Endothelial cell of umbilical vein (primary cell): Measurements from ENCODE around the gene WNT9A. TPM values are rescaled to one million over a fixed set of nuclear protein-coding genes. Genes with fewer than 3 reads are reported as not detected.

Experiments
- BruUV-seq: library from RNA; stranded (reverse); fragments of 400-500 nt; replicated peaks from 2 replicates; lab custom pipeline; 2021; lab: Mats Ljungman, UMichigan
- CTCF ChIA-PET: fragments of 300-600, 350-600 bp; sonication (Branson Sonifier 250); formaldehyde crosslinking; loops from one replicate; lab custom pipeline; 2021; ENCODE audit warnings: antibody characterized with exemption, inconsistent platforms; lab: Charles Lee
- POLR2A ChIA-PET: fragments of 300-600, 350-600 bp; sonication (Branson Sonifier 250); formaldehyde crosslinking; loops from one replicate; lab custom pipeline; 2021; ENCODE audit warnings: antibody characterized with exemption, inconsistent platforms; lab: Charles Lee
- DNase-seq: peaks from one replicate; pipeline ENCODE4 v3.0.0-alpha.2; 2011; ENCODE audit warnings: low read depth, low spot score
- FAIRE-seq: peaks from 2 replicates; lab custom pipeline; 2011; peaks lifted over from hg19 to GRCh38; lab: Jason Lieb, UNC
- H2AFZ ChIP-seq: 2 replicates; pipeline ENCODE4 v1.6.0; 2012; ENCODE audit warnings: low read depth, low read length, control low read depth, inconsistent platforms
- H3K27ac ChIP-seq: 2 replicates; pipeline ENCODE4 v1.5.1; 2011; ENCODE audit warnings: low read depth, mild to moderate bottlenecking, control low read depth, low read length, moderate library complexity; ENCODE audit not compliant: insufficient read depth
- H3K27me3 ChIP-seq, 2 experiments: 2 replicates each; pipeline versions ENCODE4 v1.6.0 to v1.6.1; 2011; ENCODE audit warnings: low read length in 2 of 2, mixed read lengths in 1 of 2; ENCODE audit not compliant: control insufficient read depth in 2 of 2, insufficient read depth in 2 of 2
- H3K36me3 ChIP-seq, 2 experiments: 2 replicates in 1 of 2; 3 replicates in 1 of 2; pipeline ENCODE4 v1.5.1; 2011; ENCODE audit warnings: low read length in 2 of 2, mild to moderate bottlenecking in 1 of 2, moderate library complexity in 1 of 2; ENCODE audit not compliant: control insufficient read depth in 2 of 2, insufficient read depth in 2 of 2; ENCODE audit errors: extremely low read depth in 1 of 2
- H3K4me1 ChIP-seq: 3 replicates; pipeline ENCODE4 v1.5.1; 2011; ENCODE audit warnings: mild to moderate bottlenecking, low read length; ENCODE audit not compliant: control insufficient read depth, insufficient read depth; ENCODE audit errors: extremely low read depth
- H3K4me2 ChIP-seq: 2 replicates; pipeline ENCODE4 v1.6.1; 2011; ENCODE audit warnings: low read length, control low read depth, mixed read lengths; ENCODE audit not compliant: insufficient read depth
- H3K4me3 ChIP-seq, 3 experiments: fragments of 200-600 bp in 1 of 3; sonication (generic), shearing (Covaris generic) in 1 of 3; replicated peaks in 1 of 3; 2 replicates each; pipeline ENCODE4 v1.5.1; 2011 to 2016; ENCODE audit warnings: control low read depth in 3 of 3, low read length in 3 of 3, mild to moderate bottlenecking in 2 of 3, inconsistent platforms in 1 of 3, low read depth in 1 of 3, moderate library complexity in 1 of 3; ENCODE audit not compliant: insufficient read depth in 1 of 3
- H3K79me2 ChIP-seq: 2 replicates; pipeline ENCODE4 v1.6.0; 2012; ENCODE audit warnings: low read length, inconsistent platforms; ENCODE audit not compliant: control insufficient read depth, insufficient read depth
- H3K9ac ChIP-seq: replicated peaks from 2 replicates; pipeline ENCODE3; 2011; ENCODE audit warnings: low read length, control low read depth; ENCODE audit not compliant: insufficient read depth; ENCODE audit errors: extremely low read depth
- H3K9me1 ChIP-seq: replicated peaks from 3 replicates; pipeline ENCODE4 v1.6.0; 2011; ENCODE audit warnings: mild to moderate bottlenecking, low read length; ENCODE audit not compliant: control insufficient read depth, insufficient read depth; ENCODE audit errors: extremely low read depth
- H3K9me3 ChIP-seq: replicated peaks from 2 replicates; pipeline ENCODE4 v1.5.1; 2012; ENCODE audit warnings: low read length, inconsistent platforms; ENCODE audit not compliant: control insufficient read depth, insufficient read depth
- H4K20me1 ChIP-seq: replicated peaks from 2 replicates; pipeline ENCODE3; 2011; ENCODE audit warnings: mild to moderate bottlenecking, low read length; ENCODE audit not compliant: control insufficient read depth, insufficient read depth; ENCODE audit errors: extremely low read depth
- EZH2 ChIP-seq: IDR thresholded peaks from 2 replicates; pipeline ENCODE4 v1.6.1; 2012; ENCODE audit warnings: borderline replicate concordance, low read depth, mild to moderate bottlenecking, moderate library complexity, low read length, inconsistent platforms; ENCODE audit not compliant: severe bottlenecking
- FOS ChIP-seq: IDR thresholded peaks from 2 replicates; pipeline ENCODE4 v1.6.1; 2011; ENCODE audit warnings: mild to moderate bottlenecking, low read length, moderate library complexity, borderline replicate concordance; ENCODE audit not compliant: insufficient read depth
- GATA2 ChIP-seq: IDR thresholded peaks from 2 replicates; pipeline ENCODE4 v1.7.0; 2011; ENCODE audit warnings: low read depth, mild to moderate bottlenecking, moderate library complexity, mixed read lengths, low read length; ENCODE audit not compliant: insufficient read length, insufficient read depth
- MAX ChIP-seq: IDR thresholded peaks from 2 replicates; pipeline ENCODE4 v1.6.1; 2011; ENCODE audit not compliant: insufficient read depth, insufficient read length
- MYC ChIP-seq: IDR thresholded peaks from one replicate; pipeline ENCODE4 v1.6.1; 2011; ENCODE audit warnings: mild to moderate bottlenecking, low read depth, low read length
- POLR2A ChIP-seq: IDR thresholded peaks from 2 replicates; pipeline ENCODE4 v1.6.1; 2012; ENCODE audit warnings: low read depth, mild to moderate bottlenecking, control low read depth, low read length
- dilution Hi-C: fragments of 300-500 bp; cut with MboI; formaldehyde crosslinking; loops from one replicate; pipeline ENCODE4 v1.15.0; 2019; ENCODE audit warnings: low sequenced_read_pairs; ENCODE audit not compliant: extremely low pct_ligation_motif_present
- intact Hi-C: fragments of 100-400 bp; cut with micrococcal nuclease; formaldehyde crosslinking; loops from one replicate; pipeline ENCODE4 v1.10.0; 2022
- polyA plus RNA-seq, 4 experiments: library from polyadenylated mRNA; depleted of rRNA in 3 of 4; stranded (reverse) in 3 of 4; unstranded in 1 of 4; fragments of >200 nt; gene quantifications; 2 replicates each; pipeline versions ENCODE4 v1.2.1 to v1.2.3, GENCODE V29; 2011 to 2012; ENCODE audit warnings: missing spikeins in 1 of 4
- total RNA-seq: library from RNA; stranded (reverse); gene quantifications from 2 replicates; pipeline ENCODE4 v1.2.3, GENCODE V29; 2021
- TF ChIP-seq, protein P1 (sequence below), 2 donors: IDR thresholded peaks; 1 replicate in 1 of 2; 2 replicates in 1 of 2; pipeline ENCODE4 v1.5.1; 2011; ENCODE audit warnings: low read length in 2 of 2, mild to moderate bottlenecking in 2 of 2, moderate library complexity in 2 of 2, control low read depth in 1 of 2, inconsistent platforms in 1 of 2, low read depth in 1 of 2; ENCODE audit not compliant: insufficient read depth in 1 of 2; ENCODE audit errors: extremely low read depth in 1 of 2

Gene WNT9A
- total and polyA plus RNA-seq, 2 donors (not counting 3 experiments of a cell fraction or from before 2014, with no cell fraction given), result 5.4 to 6.2 TPM

- H3K9me3 ChIP-seq, result no peaks in the 10 kb centered on the region
- H3K9me1 ChIP-seq, result no peaks in the 10 kb centered on the region
- dilution Hi-C loops, result no loop called here
- H2AFZ ChIP-seq, result no peak overlapping the region
- ChIA-PET CTCF (no interaction called here), POLR2A (no interaction called here)
- H3K36me3 ChIP-seq, result no peaks in the 10 kb centered on the region
- FAIRE-seq (no peak), DNase-seq (no peak)
- BruUV-seq, result no TSS peak
- no peak overlapping the region for H3K4me2 ChIP-seq
- intact Hi-C loops, result no loop called here
- H3K4me3 ChIP-seq, result no peak overlapping the region
- no peaks in the 10 kb centered on the region for H3K79me2 ChIP-seq
- TF ChIP-seq POLR2A (no peak), MAX (no peak), FOS (no peak), MYC (no peak), GATA2 (no peak), EZH2 (no peak)
- TF ChIP-seq, protein P1, sequence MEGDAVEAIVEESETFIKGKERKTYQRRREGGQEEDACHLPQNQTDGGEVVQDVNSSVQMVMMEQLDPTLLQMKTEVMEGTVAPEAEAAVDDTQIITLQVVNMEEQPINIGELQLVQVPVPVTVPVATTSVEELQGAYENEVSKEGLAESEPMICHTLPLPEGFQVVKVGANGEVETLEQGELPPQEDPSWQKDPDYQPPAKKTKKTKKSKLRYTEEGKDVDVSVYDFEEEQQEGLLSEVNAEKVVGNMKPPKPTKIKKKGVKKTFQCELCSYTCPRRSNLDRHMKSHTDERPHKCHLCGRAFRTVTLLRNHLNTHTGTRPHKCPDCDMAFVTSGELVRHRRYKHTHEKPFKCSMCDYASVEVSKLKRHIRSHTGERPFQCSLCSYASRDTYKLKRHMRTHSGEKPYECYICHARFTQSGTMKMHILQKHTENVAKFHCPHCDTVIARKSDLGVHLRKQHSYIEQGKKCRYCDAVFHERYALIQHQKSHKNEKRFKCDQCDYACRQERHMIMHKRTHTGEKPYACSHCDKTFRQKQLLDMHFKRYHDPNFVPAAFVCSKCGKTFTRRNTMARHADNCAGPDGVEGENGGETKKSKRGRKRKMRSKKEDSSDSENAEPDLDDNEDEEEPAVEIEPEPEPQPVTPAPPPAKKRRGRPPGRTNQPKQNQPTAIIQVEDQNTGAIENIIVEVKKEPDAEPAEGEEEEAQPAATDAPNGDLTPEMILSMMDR (IDR thresholded peaks at IDR 0.05; ENCODE audit: extremely low read depth in 1 of 2, insufficient read depth in 1 of 2, low read depth in 1 of 2, low read length in 2 of 2), result no peak
- no peak overlapping the region for H3K9ac ChIP-seq
- no peaks in the 10 kb centered on the region for H3K4me1 ChIP-seq
- no peak overlapping the region for H3K27ac ChIP-seq
- H4K20me1 ChIP-seq, result no peaks in the 10 kb centered on the region
- no peaks in the 10 kb centered on the region for H3K27me3 ChIP-seq
Observed at GRCh38 chr1:227903061-227903521, 44.6 kb downstream of the WNT9A start.
